HG02973 (cell line): ENCODE measurements around the gene CALCB.
"Not testable (repeated sequence)": the region's sequence is repeated elsewhere in the genome, so short reads cannot be mapped to it uniquely, and the experiment has no call there.

Experiments used
- ATAC-seq: cut with Tn5 transposase; IDR thresholded peaks from one replicate; pipeline ENCODE4 v1.9.1; 2021; ENCODE audit warnings: moderate library complexity; ENCODE audit not compliant: unreplicated experiment

Gene CALCB

GRCh38 chr11:15073361-15074205 is at the start of gene CALCB:
Gene CALCB, plus strand, starts transcription at chr11:15073593. Its CDS starts 1,126 bp downstream, at chr11:15074719.
- ATAC-seq, result no peak

GRCh38 chr11:15027011-15027410 is 46.4 kb upstream of the CALCB start:
- ATAC-seq, result no peak

GRCh38 chr11:15027956-15028355 is 45.4 kb upstream of the CALCB start:
- ATAC-seq, result no peak

- ATAC-seq, result no peak
Observed at GRCh38 chr11:15028379-15028778, 45.0 kb upstream of the CALCB start.

GRCh38 chr11:15031945-15032344 is 41.4 kb upstream of the CALCB start:
- ATAC-seq, result not testable (repeated sequence)

- ATAC-seq, result no peak
Observed at GRCh38 chr11:15034687-15035267, 38.6 kb upstream of the CALCB start.

- no peak for ATAC-seq
Observed at GRCh38 chr11:15035283-15035682, 38.1 kb upstream of the CALCB start.

GRCh38 chr11:15038963-15039362 is 34.4 kb upstream of the CALCB start:
- ATAC-seq, result no peak

GRCh38 chr11:15045209-15045608 is 28.2 kb upstream of the CALCB start:
- no peak for ATAC-seq

- no peak for ATAC-seq
Observed at GRCh38 chr11:15045891-15046290, 27.5 kb upstream of the CALCB start.

- ATAC-seq, result not testable (repeated sequence)
Observed at GRCh38 chr11:15046673-15047072, 26.7 kb upstream of the CALCB start.

GRCh38 chr11:15048616-15049015 is 24.8 kb upstream of the CALCB start:
- no peak for ATAC-seq

GRCh38 chr11:15053191-15053685 is 20.2 kb upstream of the CALCB start:
- no peak for ATAC-seq

- ATAC-seq, result no peak
Observed at GRCh38 chr11:15055620-15056356, 17.6 kb upstream of the CALCB start.

- no peak for ATAC-seq
Observed at GRCh38 chr11:15057329-15057728, 16.1 kb upstream of the CALCB start.

- no peak for ATAC-seq
Observed at GRCh38 chr11:15059132-15059915, 14.1 kb upstream of the CALCB start.

GRCh38 chr11:15062599-15062998 is 10.8 kb upstream of the CALCB start:
- ATAC-seq, result no peak

GRCh38 chr11:15069751-15070150 is 3.6 kb upstream of the CALCB start:
- not testable (repeated sequence) for ATAC-seq

GRCh38 chr11:15071556-15072255 is 1.7 kb upstream of the CALCB start:
- no peak for ATAC-seq

GRCh38 chr11:15072551-15073143 is 746 bp upstream of the CALCB start:
- ATAC-seq, result no peak
